ENCODE measurements around the gene PKM.

- TF ChIP-seq, protein P1, sequence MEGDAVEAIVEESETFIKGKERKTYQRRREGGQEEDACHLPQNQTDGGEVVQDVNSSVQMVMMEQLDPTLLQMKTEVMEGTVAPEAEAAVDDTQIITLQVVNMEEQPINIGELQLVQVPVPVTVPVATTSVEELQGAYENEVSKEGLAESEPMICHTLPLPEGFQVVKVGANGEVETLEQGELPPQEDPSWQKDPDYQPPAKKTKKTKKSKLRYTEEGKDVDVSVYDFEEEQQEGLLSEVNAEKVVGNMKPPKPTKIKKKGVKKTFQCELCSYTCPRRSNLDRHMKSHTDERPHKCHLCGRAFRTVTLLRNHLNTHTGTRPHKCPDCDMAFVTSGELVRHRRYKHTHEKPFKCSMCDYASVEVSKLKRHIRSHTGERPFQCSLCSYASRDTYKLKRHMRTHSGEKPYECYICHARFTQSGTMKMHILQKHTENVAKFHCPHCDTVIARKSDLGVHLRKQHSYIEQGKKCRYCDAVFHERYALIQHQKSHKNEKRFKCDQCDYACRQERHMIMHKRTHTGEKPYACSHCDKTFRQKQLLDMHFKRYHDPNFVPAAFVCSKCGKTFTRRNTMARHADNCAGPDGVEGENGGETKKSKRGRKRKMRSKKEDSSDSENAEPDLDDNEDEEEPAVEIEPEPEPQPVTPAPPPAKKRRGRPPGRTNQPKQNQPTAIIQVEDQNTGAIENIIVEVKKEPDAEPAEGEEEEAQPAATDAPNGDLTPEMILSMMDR (IDR thresholded peaks at IDR 0.05; ENCODE audit: borderline replicate concordance, extremely low read depth, low read length, poor library complexity, severe bottlenecking) = no peak
- no peak for TF ChIP-seq EZH2 (IDR thresholded peaks at IDR 0.05; ENCODE audit: borderline replicate concordance, low read depth, low read length, severe bottlenecking)
These were observed 28.7 kb downstream of the PKM start for GRCh38 chr15:72202302-72202701.
